Mucosa of descending colon (tissue), 3 donors: Measurements from ENCODE around the gene N4BP2. TPM values are rescaled to one million over a fixed set of nuclear protein-coding genes. Genes with fewer than 3 reads are reported as not detected.
"Not testable (repeated sequence)": the region's sequence is repeated elsewhere in the genome, so short reads cannot be mapped to it uniquely, and the experiment has no call there.

ENCODE experiments used
- ATAC-seq: fragments of 200-7000 bp; cut with Tn5 transposase; one replicate; pipeline ENCODE4 v1.9.1; 2020; ENCODE audit warnings: mild to moderate bottlenecking, moderate library complexity
- DNase-seq, 3 donors: peaks; one replicate each; pipeline ENCODE4 v3.0.0-alpha.2; 2020
- H3K36me3 ChIP-seq: fragments of 200-600 bp; one replicate; pipeline ENCODE4 v1.8.0; 2021; ENCODE audit warnings: low read depth, mild to moderate bottlenecking
- H3K4me1 ChIP-seq: fragments of 200-600 bp; one replicate; pipeline ENCODE4 v1.8.0; 2021; ENCODE audit warnings: low read depth, mild to moderate bottlenecking
- H3K4me3 ChIP-seq: fragments of 200-600 bp; one replicate; pipeline ENCODE4 v1.8.0; 2021; ENCODE audit warnings: mild to moderate bottlenecking
- H3K9me3 ChIP-seq: fragments of 200-600 bp; one replicate; pipeline ENCODE4 v1.8.0; 2021; ENCODE audit warnings: mild to moderate bottlenecking
- CTCF ChIP-seq: fragments of 200-600 bp; IDR thresholded peaks from one replicate; pipeline ENCODE4 v1.8.0; 2022; ENCODE audit warnings: antibody characterized with exemption, mild to moderate bottlenecking
- intact Hi-C, 2 donors: fragments of 100-400 bp; cut with DNase I in 1 of 2; cut with micrococcal nuclease in 1 of 2; formaldehyde crosslinking; loops; one replicate each; pipeline versions ENCODE4 v1.11.0 to v1.11.1; 2022; cut with DNase I, micrococcal nuclease
- total RNA-seq, 3 donors: library from RNA; stranded (reverse); fragmentation: NEBNext Ultra II Directional in 2 of 3; extraction: Animal tissue kit (Norgen Biotek cat#: 25700) in 2 of 3; gene quantifications; one replicate each; pipeline versions ENCODE4 v1.2.1 to v1.2.4, GENCODE V29; 2021 to 2023
- donor health status: DM: no; HTN: no; CAD: no; lungs with moderate emphysema.
- donor health status: DM: no; HTN: no; CAD: no.
- donor health status: DM: no; HTN: yes; CAD: no.

N4BP2 gene
- total RNA-seq, 3 donors from 2014 or later = 6.7 to 11.5 (median 7.2) TPM

GRCh38 chr4:40144716-40145115, 88.1 kb downstream of the N4BP2 start:
- TF ChIP-seq CTCF = no peak
- Histone ChIP-seq H3K9me3 (no peaks in the 10 kb centered on the region), H3K4me1 (no peaks in the 10 kb centered on the region), H3K36me3 (no peaks in the 10 kb centered on the region), H3K4me3 (no peak overlapping the region)
- no peak for ATAC-seq
- intact Hi-C loops = no loop called here
- DNase-seq = no peak

GRCh38 chr4:40147490-40147889, 90.8 kb downstream of the N4BP2 start:
- DNase-seq, H3K36me3 ChIP-seq, H3K4me3 ChIP-seq, H3K9me3 ChIP-seq, H3K4me1 ChIP-seq, intact Hi-C loops, ATAC-seq: not testable (repeated sequence)

- peaks cover 4% of the 10 kb centered on the region for H3K9me3 ChIP-seq
- peak; percentile 95 for ATAC-seq
- TF ChIP-seq CTCF = peak; percentile 64
- intact Hi-C loops = loop anchor here (5.0 kb wide), 2 partner anchors 162 to 167 kb away; no protein-coding TSS in a partner anchor
- no peaks in the 10 kb centered on the region for H3K4me1 ChIP-seq
- peak in 1 of 3 donors; percentile 82 for DNase-seq
- H3K4me3 ChIP-seq = no peak overlapping the region
- H3K36me3 ChIP-seq = no peaks in the 10 kb centered on the region
Measured at GRCh38 chr4:40149960-40150385, 93.3 kb downstream of the N4BP2 start.

GRCh38 chr4:40150932-40151331, 94.3 kb downstream of the N4BP2 start:
- ATAC-seq (no peak), DNase-seq (no peak)
- TF ChIP-seq CTCF = no peak
- H3K9me3 ChIP-seq = peaks cover 4% of the 10 kb centered on the region
- intact Hi-C loops = loop anchor here (5.0 kb wide), 2 partner anchors 161 to 166 kb away; no protein-coding TSS in a partner anchor
- no peak overlapping the region for H3K4me3 ChIP-seq
- H3K4me1 ChIP-seq = no peaks in the 10 kb centered on the region
- no peaks in the 10 kb centered on the region for H3K36me3 ChIP-seq

GRCh38 chr4:40152637-40153036, 96.0 kb downstream of the N4BP2 start:
- no peak for ATAC-seq
- no peaks in the 10 kb centered on the region for H3K4me1 ChIP-seq
- no peak for DNase-seq
- no peak overlapping the region for H3K4me3 ChIP-seq
- intact Hi-C loops = loop anchor here (5.0 kb wide), 2 partner anchors 160 to 165 kb away; no protein-coding TSS in a partner anchor
- peaks cover 4% of the 10 kb centered on the region for H3K9me3 ChIP-seq
- H3K36me3 ChIP-seq = no peaks in the 10 kb centered on the region
- TF ChIP-seq CTCF = no peak

GRCh38 chr4:40157436-40157835, 100.8 kb downstream of the N4BP2 start:
- DNase-seq (no peak), ATAC-seq (no peak)
- intact Hi-C loops = no loop called here
- TF ChIP-seq CTCF = no peak
- H3K36me3 ChIP-seq = no peaks in the 10 kb centered on the region
- H3K4me3 ChIP-seq = no peak overlapping the region
- H3K9me3 ChIP-seq = no peaks in the 10 kb centered on the region
- H3K4me1 ChIP-seq = no peaks in the 10 kb centered on the region
